CD4-positive, alpha-beta T cell (primary cell): ENCODE data around the gene PCOLCE2. TPM values are rescaled to one million over a fixed set of nuclear protein-coding genes. Genes with fewer than 3 reads are reported as not detected.

Experiments
- ATAC-seq: fragments of 200-7000 bp; cut with Tn5 transposase; one replicate; pipeline ENCODE4 v1.10.0; 2022; ENCODE audit warnings: mild to moderate bottlenecking; ENCODE audit not compliant: poor library complexity
- CTCF ChIA-PET: fragments of 350-600 bp; sonication (Branson Sonifier 250); formaldehyde crosslinking; loops from one replicate; lab custom pipeline; 2021; ENCODE audit warnings: antibody characterized with exemption, inconsistent platforms; lab: Charles Lee
- POLR2A ChIA-PET: fragments of 350-600 bp; sonication (Branson Sonifier 250); formaldehyde crosslinking; loops from one replicate; lab custom pipeline; 2021; ENCODE audit warnings: antibody characterized with exemption, inconsistent platforms; lab: Charles Lee
- DNase-seq, 14 experiments: peaks; one replicate each; pipeline ENCODE4 v3.0.0-alpha.2; 2013 to 2020; ENCODE audit warnings: mixed read lengths in 2 of 14
- H3K27ac ChIP-seq, 2 donors: one replicate each; pipeline versions ENCODE4 v1.5.1 to v1.7.0; 2013; ENCODE audit warnings: low read length in 2 of 2, low read depth in 1 of 2, mild to moderate bottlenecking in 1 of 2
- H3K27me3 ChIP-seq, 2 experiments: 1 replicate in 1 of 2; 2 replicates in 1 of 2; pipeline versions ENCODE4 v1.6.1 to v1.7.0; 2013; ENCODE audit warnings: low read length in 2 of 2, control low read depth in 1 of 2, mild to moderate bottlenecking in 1 of 2, moderate library complexity in 1 of 2; ENCODE audit not compliant: insufficient read depth in 2 of 2, control insufficient read depth in 1 of 2
- H3K36me3 ChIP-seq: one replicate; pipeline ENCODE4 v1.6.1; 2013; ENCODE audit warnings: low read length, control low read depth; ENCODE audit not compliant: insufficient read depth
- H3K4me1 ChIP-seq: one replicate; pipeline ENCODE4 v1.6.1; 2013; ENCODE audit warnings: low read length, control low read depth; ENCODE audit not compliant: insufficient read depth
- H3K4me3 ChIP-seq: one replicate; pipeline ENCODE4 v1.5.1; 2013; ENCODE audit warnings: mild to moderate bottlenecking, low read length, moderate library complexity
- H3K9me3 ChIP-seq, 2 experiments: 1 replicate in 1 of 2; 2 replicates in 1 of 2; pipeline versions ENCODE4 v1.6.1 to v1.7.0; 2013; ENCODE audit warnings: low read length in 2 of 2, mild to moderate bottlenecking in 2 of 2, control low read depth in 1 of 2, moderate library complexity in 1 of 2; ENCODE audit not compliant: control insufficient read depth in 1 of 2, insufficient read depth in 1 of 2
- H3K27ac Mint-ChIP-seq: one replicate; pipeline ENCODE4 v1.8.0; 2020; ENCODE audit warnings: mixed read lengths
- H3K27me3 Mint-ChIP-seq: one replicate; pipeline ENCODE4 v1.8.0; 2021; ENCODE audit warnings: mixed read lengths
- H3K36me3 Mint-ChIP-seq: one replicate; pipeline ENCODE4 v1.8.0; 2021; ENCODE audit warnings: low read depth, mixed read lengths
- H3K4me1 Mint-ChIP-seq: one replicate; pipeline ENCODE4 v1.8.0; 2021; ENCODE audit warnings: low read depth, mixed read lengths
- H3K4me3 Mint-ChIP-seq: one replicate; pipeline ENCODE4 v1.8.0; 2020; ENCODE audit warnings: mild to moderate bottlenecking, mixed read lengths
- H3K9me3 Mint-ChIP-seq: one replicate; pipeline ENCODE4 v1.8.0; 2020; ENCODE audit warnings: mixed read lengths
- intact Hi-C, 2 experiments: fragments of 100-400 bp; cut with DNase I in 1 of 2; cut with micrococcal nuclease in 1 of 2; formaldehyde crosslinking; loops; one replicate each; pipeline versions ENCODE4 v1.15.1 to v1.9.0; 2023 to 2025; cut with DNase I, micrococcal nuclease
- total RNA-seq, 174 experiments: library from RNA in 2 of 174; stranded (reverse) in 2 of 174; gene quantifications; one replicate each; pipeline ENCODE4 v1.2.3 and lab custom pipeline; 2021 to 2026
- TF ChIP-seq, protein P1 (sequence below): fragments of 200-600 bp; IDR thresholded peaks from one replicate; pipeline ENCODE4 v1.8.0; 2022; ENCODE audit warnings: antibody characterized with exemption, mild to moderate bottlenecking

Gene PCOLCE2
- total RNA-seq, 2 experiments from 2014 or later = not detected

DNA sequence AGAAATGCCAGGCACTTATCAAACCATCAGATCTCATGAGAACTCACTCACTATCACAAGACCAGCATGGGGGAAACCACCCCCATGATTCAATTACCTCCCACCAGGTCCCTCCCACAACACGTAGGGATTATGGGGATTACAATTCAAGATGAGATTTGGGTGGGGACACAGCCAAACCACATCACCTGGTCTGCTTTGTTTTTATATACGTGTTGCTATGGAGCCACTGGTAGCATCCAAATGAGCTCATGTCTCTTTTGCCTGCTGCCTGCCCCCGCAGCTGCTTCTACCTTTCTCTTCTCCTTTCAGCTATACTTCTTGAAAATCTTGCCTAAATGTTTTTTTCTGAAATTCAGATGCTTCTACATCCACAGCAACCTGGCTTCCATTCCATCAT lies 26.8 kb upstream of the PCOLCE2 start:
- intact Hi-C loops = no loop called here
- ATAC-seq = no peak
- Mint-ChIP-seq H3K27ac (no peak overlapping the region), H3K36me3 (no peaks in the 10 kb centered on the region), H3K4me3 (no peak overlapping the region), H3K27me3 (peaks cover 34% of the 10 kb centered on the region), H3K9me3 (no peaks in the 10 kb centered on the region), H3K4me1 (no peaks in the 10 kb centered on the region)
- Histone ChIP-seq H3K27ac (no peak overlapping the region), H3K4me1 (no peaks in the 10 kb centered on the region), H3K9me3 (no peaks in the 10 kb centered on the region), H3K27me3 (peaks cover 5 to 9% of the 10 kb centered on the region in 2 experiments), H3K36me3 (no peaks in the 10 kb centered on the region), H3K4me3 (no peak overlapping the region)
- ChIA-PET POLR2A (no interaction called here), CTCF (no interaction called here)
- DNase-seq = no peak
- TF ChIP-seq, protein P1, sequence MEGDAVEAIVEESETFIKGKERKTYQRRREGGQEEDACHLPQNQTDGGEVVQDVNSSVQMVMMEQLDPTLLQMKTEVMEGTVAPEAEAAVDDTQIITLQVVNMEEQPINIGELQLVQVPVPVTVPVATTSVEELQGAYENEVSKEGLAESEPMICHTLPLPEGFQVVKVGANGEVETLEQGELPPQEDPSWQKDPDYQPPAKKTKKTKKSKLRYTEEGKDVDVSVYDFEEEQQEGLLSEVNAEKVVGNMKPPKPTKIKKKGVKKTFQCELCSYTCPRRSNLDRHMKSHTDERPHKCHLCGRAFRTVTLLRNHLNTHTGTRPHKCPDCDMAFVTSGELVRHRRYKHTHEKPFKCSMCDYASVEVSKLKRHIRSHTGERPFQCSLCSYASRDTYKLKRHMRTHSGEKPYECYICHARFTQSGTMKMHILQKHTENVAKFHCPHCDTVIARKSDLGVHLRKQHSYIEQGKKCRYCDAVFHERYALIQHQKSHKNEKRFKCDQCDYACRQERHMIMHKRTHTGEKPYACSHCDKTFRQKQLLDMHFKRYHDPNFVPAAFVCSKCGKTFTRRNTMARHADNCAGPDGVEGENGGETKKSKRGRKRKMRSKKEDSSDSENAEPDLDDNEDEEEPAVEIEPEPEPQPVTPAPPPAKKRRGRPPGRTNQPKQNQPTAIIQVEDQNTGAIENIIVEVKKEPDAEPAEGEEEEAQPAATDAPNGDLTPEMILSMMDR = no peak

GRCh38 chr3:142914286-142914811 lies 25.5 kb upstream of the PCOLCE2 start:
- Mint-ChIP-seq H3K4me3 (no peak overlapping the region), H3K9me3 (no peaks in the 10 kb centered on the region), H3K36me3 (no peaks in the 10 kb centered on the region), H3K27me3 (peaks cover 44% of the 10 kb centered on the region), H3K4me1 (no peaks in the 10 kb centered on the region), H3K27ac (no peak overlapping the region)
- H3K36me3 ChIP-seq = no peaks in the 10 kb centered on the region
- no peaks in the 10 kb centered on the region for H3K9me3 ChIP-seq
- no peak overlapping the region for H3K4me3 ChIP-seq
- H3K27me3 ChIP-seq = peaks cover 5 to 9% of the 10 kb centered on the region in 2 experiments
- ATAC-seq = no peak
- H3K27ac ChIP-seq = no peak overlapping the region
- no peaks in the 10 kb centered on the region for H3K4me1 ChIP-seq
- intact Hi-C loops = no loop called here
- CTCF ChIA-PET = no interaction called here
- POLR2A ChIA-PET = no interaction called here
- DNase-seq = no peak
- TF ChIP-seq, protein P1 = no peak

DNA sequence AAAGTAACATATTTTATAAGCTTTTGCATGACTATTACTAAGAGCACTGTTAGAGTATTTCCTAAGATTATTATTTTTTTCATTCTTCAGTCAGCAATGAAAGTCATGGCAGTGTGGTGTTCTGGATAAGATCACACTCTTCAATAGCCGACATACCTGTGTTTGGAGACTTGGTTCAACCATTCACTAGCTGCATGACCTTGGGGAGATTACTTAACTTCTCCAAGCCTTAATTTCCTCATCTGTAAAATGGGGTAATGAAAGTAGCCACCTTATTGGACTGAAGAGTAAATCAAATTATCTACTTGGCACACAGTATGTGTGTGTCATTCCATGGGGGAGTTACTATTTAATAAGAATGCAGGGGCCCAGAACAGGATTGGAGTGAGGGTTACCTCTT lies 24.5 kb upstream of the PCOLCE2 start:
- Mint-ChIP-seq H3K27me3 (peaks cover 50% of the 10 kb centered on the region), H3K9me3 (no peaks in the 10 kb centered on the region), H3K4me3 (no peak overlapping the region), H3K36me3 (no peaks in the 10 kb centered on the region), H3K4me1 (no peaks in the 10 kb centered on the region), H3K27ac (no peak overlapping the region)
- intact Hi-C loops = no loop called here
- no peaks in the 10 kb centered on the region for H3K9me3 ChIP-seq
- H3K4me1 ChIP-seq = no peaks in the 10 kb centered on the region
- ChIA-PET POLR2A (no interaction called here), CTCF (no interaction called here)
- ATAC-seq (no peak), DNase-seq (no peak)
- H3K4me3 ChIP-seq = no peak overlapping the region
- H3K36me3 ChIP-seq = no peaks in the 10 kb centered on the region
- TF ChIP-seq, protein P1 = no peak
- H3K27me3 ChIP-seq = peaks cover 5 to 9% of the 10 kb centered on the region in 2 experiments
- no peak overlapping the region for H3K27ac ChIP-seq
